Measurements from ENCODE around the gene HSFX2. TPM values are rescaled to one million over a fixed set of nuclear protein-coding genes. Genes with fewer than 3 reads are reported as not detected.
"Not testable (repeated sequence)": the region's sequence is repeated elsewhere in the genome, so short reads cannot be mapped to it uniquely, and the experiment has no call there.

HSFX2 gene
- total RNA-seq, 2 experiments from 2014 or later: not detected

- CTCF ChIA-PET (ENCODE audit: unreplicated experiment): no interaction called here
- H3K4me1 ChIP-seq (ENCODE audit: insufficient read depth, low read length, poor library complexity, severe bottlenecking): no peaks in the 10 kb centered on the region
- TF ChIP-seq EZH2phosphoT487 (IDR thresholded peaks at IDR 0.05; ENCODE audit: borderline replicate concordance, low read depth, low read length): no peak
- no peak for TF ChIP-seq CTCF (conservative IDR thresholded peaks at IDR 0.05; ENCODE audit: low read length)
- BruUV-seq (replicated peaks): no TSS peak
- no peak overlapping the region for H2AFZ ChIP-seq (ENCODE audit: low read length)
- H3K4me2 ChIP-seq (ENCODE audit: low read length): no peak overlapping the region
- POLR2A ChIA-PET: no interaction called here
- no peak for DNase-seq (ENCODE audit: low spot score)
- no peaks in the 10 kb centered on the region for H3K9me2 ChIP-seq (ENCODE audit: insufficient read depth, low read length)
- H4K20me1 ChIP-seq (ENCODE audit: insufficient read depth, low read length): no peaks in the 10 kb centered on the region
- H3K36me3 ChIP-seq (ENCODE audit: insufficient read depth, low read length): no peaks in the 10 kb centered on the region
- intact Hi-C loops (cut with micrococcal nuclease; ENCODE audit: unreplicated experiment): no loop called here
- H3K4me3 ChIP-seq (ENCODE audit: low read depth, low read length, poor library complexity, severe bottlenecking): no peak overlapping the region
- no peaks in the 10 kb centered on the region for H3K9me3 ChIP-seq (ENCODE audit: low read length)
- H3K79me2 ChIP-seq (ENCODE audit: insufficient read depth, low read depth, low read length): no peaks in the 10 kb centered on the region
- H3K27ac ChIP-seq (ENCODE audit: low read depth, low read length, poor library complexity, severe bottlenecking): no peak overlapping the region
Observed at GRCh38 chrX:149568701-149569296, 26.3 kb downstream of the HSFX2 start.

DNA sequence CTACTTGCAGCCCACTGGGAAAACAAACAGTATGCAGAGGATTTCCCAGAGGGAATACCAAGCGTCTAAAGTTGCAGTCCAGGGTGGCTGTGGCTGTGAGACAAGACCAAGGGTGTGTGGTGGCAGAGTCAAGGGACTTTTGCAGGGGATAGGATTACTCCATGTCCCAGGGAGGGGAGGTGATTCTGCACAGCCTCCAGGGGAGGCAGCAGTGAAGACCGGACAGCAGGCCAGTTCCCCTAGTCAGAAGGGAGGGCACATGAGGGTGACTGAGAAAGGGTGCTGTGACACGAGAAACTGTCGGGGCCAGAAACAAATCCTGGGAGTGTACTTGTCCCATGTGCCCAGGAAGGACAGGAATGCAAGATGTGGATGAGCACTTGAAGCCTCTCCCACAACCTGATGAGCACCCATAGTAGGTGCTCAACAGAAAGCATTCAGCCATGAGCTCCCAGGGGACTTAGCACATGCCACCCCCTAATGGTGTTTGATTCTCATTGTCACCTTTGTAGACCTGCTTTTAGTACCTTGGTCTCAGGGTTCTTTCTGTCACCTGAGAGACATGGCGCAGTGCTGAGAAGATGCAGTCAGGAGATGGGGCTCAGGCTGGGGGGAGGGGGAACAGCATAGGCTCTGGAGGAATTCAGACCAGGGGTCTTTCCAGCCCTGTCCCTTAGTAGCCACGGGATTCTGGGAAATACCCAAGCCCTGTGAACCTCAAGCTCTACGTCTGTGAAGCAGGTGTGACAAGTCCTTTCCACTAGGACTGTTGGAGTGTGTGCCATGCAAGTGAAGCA is 27.3 kb downstream of the HSFX2 start:
- H4K20me1 ChIP-seq (ENCODE audit: insufficient read depth, low read length): no peaks in the 10 kb centered on the region
- no peak overlapping the region for H2AFZ ChIP-seq (ENCODE audit: low read length)
- CTCF ChIA-PET (ENCODE audit: unreplicated experiment): no interaction called here
- H3K9me2 ChIP-seq (ENCODE audit: insufficient read depth, low read length): no peaks in the 10 kb centered on the region
- no peaks in the 10 kb centered on the region for H3K9me3 ChIP-seq (ENCODE audit: low read length)
- H3K4me3 ChIP-seq (ENCODE audit: low read depth, low read length, poor library complexity, severe bottlenecking): no peak overlapping the region
- H3K4me1 ChIP-seq (ENCODE audit: insufficient read depth, low read length, poor library complexity, severe bottlenecking): no peaks in the 10 kb centered on the region
- H3K79me2 ChIP-seq (ENCODE audit: insufficient read depth, low read depth, low read length): no peaks in the 10 kb centered on the region
- POLR2A ChIA-PET: no interaction called here
- no TSS peak for BruUV-seq (replicated peaks)
- no peak for TF ChIP-seq CTCF (conservative IDR thresholded peaks at IDR 0.05; ENCODE audit: low read length)
- no peak for TF ChIP-seq EZH2phosphoT487 (IDR thresholded peaks at IDR 0.05; ENCODE audit: borderline replicate concordance, low read depth, low read length)
- H3K36me3 ChIP-seq (ENCODE audit: insufficient read depth, low read length): no peaks in the 10 kb centered on the region
- no peak overlapping the region for H3K27ac ChIP-seq (ENCODE audit: low read depth, low read length, poor library complexity, severe bottlenecking)
- no peak for DNase-seq (ENCODE audit: low spot score)
- intact Hi-C loops (cut with micrococcal nuclease; ENCODE audit: unreplicated experiment): no loop called here
- no peak overlapping the region for H3K4me2 ChIP-seq (ENCODE audit: low read length)

DNA sequence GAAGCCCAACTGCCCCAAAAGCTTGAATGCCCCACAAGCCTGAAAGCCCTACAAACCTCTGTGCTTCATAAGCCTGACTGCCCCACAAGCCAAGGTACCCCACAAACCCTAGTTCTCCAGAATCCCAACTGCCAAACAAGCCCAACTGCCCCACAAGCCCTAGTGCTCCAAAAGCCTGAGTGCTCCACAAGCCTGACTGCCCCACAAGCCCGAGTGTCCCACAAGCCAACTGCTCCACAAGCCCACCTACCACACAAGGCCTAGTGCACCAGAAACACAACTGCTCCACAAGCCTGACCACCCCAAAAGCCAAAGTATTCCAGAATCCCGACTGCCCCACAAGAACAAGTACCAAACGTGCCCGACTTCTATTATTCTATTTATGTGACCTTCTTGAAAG is 31.8 kb downstream of the HSFX2 start:
- H3K9me3 ChIP-seq (ENCODE audit: low read length): no peaks in the 10 kb centered on the region
- H3K4me2 ChIP-seq (ENCODE audit: low read length): no peak overlapping the region
- no peaks in the 10 kb centered on the region for H3K36me3 ChIP-seq (ENCODE audit: insufficient read depth, low read length)
- no peaks in the 10 kb centered on the region for H3K9me2 ChIP-seq (ENCODE audit: insufficient read depth, low read length)
- no peaks in the 10 kb centered on the region for H3K79me2 ChIP-seq (ENCODE audit: insufficient read depth, low read depth, low read length)
- no peak for DNase-seq (ENCODE audit: low spot score)
- no peaks in the 10 kb centered on the region for H3K4me1 ChIP-seq (ENCODE audit: insufficient read depth, low read length, poor library complexity, severe bottlenecking)
- ChIA-PET CTCF (ENCODE audit: unreplicated experiment) (no interaction called here), POLR2A (no interaction called here)
- no peak overlapping the region for H2AFZ ChIP-seq (ENCODE audit: low read length)
- no peak for TF ChIP-seq CTCF (conservative IDR thresholded peaks at IDR 0.05; ENCODE audit: low read length)
- no peak for TF ChIP-seq EZH2phosphoT487 (IDR thresholded peaks at IDR 0.05; ENCODE audit: borderline replicate concordance, low read depth, low read length)
- H3K4me3 ChIP-seq (ENCODE audit: low read depth, low read length, poor library complexity, severe bottlenecking): no peak overlapping the region
- intact Hi-C loops (cut with micrococcal nuclease; ENCODE audit: unreplicated experiment): no loop called here
- BruUV-seq (replicated peaks): no TSS peak
- no peak overlapping the region for H3K27ac ChIP-seq (ENCODE audit: low read depth, low read length, poor library complexity, severe bottlenecking)
- H4K20me1 ChIP-seq (ENCODE audit: insufficient read depth, low read length): no peaks in the 10 kb centered on the region

DNA sequence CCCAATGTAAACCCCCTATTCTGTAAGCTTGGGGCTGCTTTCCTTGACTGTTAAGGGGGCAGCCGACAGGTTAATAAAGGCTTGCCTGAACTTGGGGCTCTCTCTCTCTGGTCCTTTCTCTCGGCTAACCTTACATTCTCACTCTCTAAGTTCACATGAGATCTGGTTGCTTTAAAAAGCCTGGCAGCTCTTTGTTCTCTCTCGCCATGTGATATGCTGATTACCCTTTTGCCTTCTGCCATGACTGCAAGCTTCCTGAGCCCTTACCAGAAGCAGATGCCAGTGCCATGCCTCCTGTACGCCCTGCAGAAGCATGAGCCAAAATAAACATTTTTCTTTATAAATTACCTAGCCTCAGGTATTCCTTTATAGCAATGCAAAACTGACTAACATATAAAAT is 39.9 kb downstream of the HSFX2 start:
- BruUV-seq (replicated peaks); H3K9me2 ChIP-seq (ENCODE audit: insufficient read depth, low read length); H3K36me3 ChIP-seq (ENCODE audit: insufficient read depth, low read length); CTCF ChIA-PET (ENCODE audit: unreplicated experiment); H3K4me2 ChIP-seq (ENCODE audit: low read length); H4K20me1 ChIP-seq (ENCODE audit: insufficient read depth, low read length); H3K4me1 ChIP-seq (ENCODE audit: insufficient read depth, low read length, poor library complexity, severe bottlenecking); H3K79me2 ChIP-seq (ENCODE audit: insufficient read depth, low read depth, low read length); H3K9me3 ChIP-seq (ENCODE audit: low read length); H2AFZ ChIP-seq (ENCODE audit: low read length); POLR2A ChIA-PET; H3K27ac ChIP-seq (ENCODE audit: low read depth, low read length, poor library complexity, severe bottlenecking); DNase-seq (ENCODE audit: low spot score); H3K4me3 ChIP-seq (ENCODE audit: low read depth, low read length, poor library complexity, severe bottlenecking); intact Hi-C loops (cut with micrococcal nuclease; ENCODE audit: unreplicated experiment): not testable (repeated sequence)

Measured in OCI-LY7 (cell line).